Measurements from ENCODE around the gene PGA3.
"Not testable (repeated sequence)": the region's sequence is repeated elsewhere in the genome, so short reads cannot be mapped to it uniquely, and the experiment has no call there.

Gene PGA3

DNA sequence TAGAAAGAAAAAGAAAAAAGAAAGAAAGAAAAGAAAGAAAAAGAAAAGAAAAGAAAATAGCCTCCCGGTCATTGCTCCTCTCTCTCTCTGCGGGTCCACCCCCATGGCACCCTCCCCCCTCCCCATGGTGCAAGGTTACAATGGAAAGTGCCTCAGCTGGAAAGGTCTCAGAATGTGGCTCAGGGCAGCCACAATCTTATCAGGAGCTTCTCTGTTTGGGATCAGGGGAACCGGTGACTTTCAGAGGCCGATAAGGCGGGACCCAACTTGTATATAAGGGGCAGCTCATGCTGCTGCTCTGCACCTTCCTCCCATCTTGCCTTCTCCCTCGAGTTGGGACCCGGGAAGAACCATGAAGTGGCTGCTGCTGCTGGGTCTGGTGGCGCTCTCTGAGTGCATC, 37.6 kb downstream of the PGA3 start, which contains the start of gene PGA5:
Gene PGA5 (plus strand): TSS at position 301 of the 400 bp plus-strand sequence. CDS start 52 bp downstream, at position 353.
- H3K27ac ChIP-seq (ENCODE audit: low read depth, low read length); H3K4me3 ChIP-seq (ENCODE audit: low read depth in 1 of 2, low read length in 2 of 2); H3K9ac ChIP-seq (ENCODE audit: low read length); H3K4me1 ChIP-seq (ENCODE audit: insufficient read depth, low read length); H3K9me3 ChIP-seq (ENCODE audit: low read length); H3K36me3 ChIP-seq (ENCODE audit: insufficient read depth, low read length); H3K27me3 ChIP-seq (ENCODE audit: control insufficient read depth in 1 of 2, insufficient read depth in 2 of 2, low read length in 2 of 2): not testable (repeated sequence)

DNA sequence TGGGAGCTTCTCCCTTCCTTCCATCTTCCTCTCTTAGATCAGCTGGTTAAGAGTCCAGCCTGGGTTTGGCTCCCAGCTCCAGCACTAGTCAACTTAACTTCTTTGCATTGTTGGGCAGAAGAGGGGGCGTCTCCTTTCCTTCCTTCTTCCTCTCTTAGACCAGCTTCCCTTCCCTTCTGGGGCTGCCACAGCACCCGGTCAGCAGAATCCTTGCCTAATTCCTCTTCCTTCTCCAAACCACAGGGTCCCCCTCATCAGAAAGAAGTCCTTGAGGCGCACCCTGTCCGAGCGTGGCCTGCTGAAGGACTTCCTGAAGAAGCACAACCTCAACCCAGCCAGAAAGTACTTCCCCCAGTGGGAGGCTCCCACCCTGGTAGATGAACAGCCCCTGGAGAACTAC, 38.2 kb downstream of the PGA3 start:
- not testable (repeated sequence) for H3K4me1 ChIP-seq (ENCODE audit: insufficient read depth, low read length); H3K27me3 ChIP-seq (ENCODE audit: control insufficient read depth in 1 of 2, insufficient read depth in 2 of 2, low read length in 2 of 2); H3K4me3 ChIP-seq (ENCODE audit: low read depth in 1 of 2, low read length in 2 of 2); H3K27ac ChIP-seq (ENCODE audit: low read depth, low read length); H3K9ac ChIP-seq (ENCODE audit: low read length); H3K9me3 ChIP-seq (ENCODE audit: low read length); H3K36me3 ChIP-seq (ENCODE audit: insufficient read depth, low read length)

DNA sequence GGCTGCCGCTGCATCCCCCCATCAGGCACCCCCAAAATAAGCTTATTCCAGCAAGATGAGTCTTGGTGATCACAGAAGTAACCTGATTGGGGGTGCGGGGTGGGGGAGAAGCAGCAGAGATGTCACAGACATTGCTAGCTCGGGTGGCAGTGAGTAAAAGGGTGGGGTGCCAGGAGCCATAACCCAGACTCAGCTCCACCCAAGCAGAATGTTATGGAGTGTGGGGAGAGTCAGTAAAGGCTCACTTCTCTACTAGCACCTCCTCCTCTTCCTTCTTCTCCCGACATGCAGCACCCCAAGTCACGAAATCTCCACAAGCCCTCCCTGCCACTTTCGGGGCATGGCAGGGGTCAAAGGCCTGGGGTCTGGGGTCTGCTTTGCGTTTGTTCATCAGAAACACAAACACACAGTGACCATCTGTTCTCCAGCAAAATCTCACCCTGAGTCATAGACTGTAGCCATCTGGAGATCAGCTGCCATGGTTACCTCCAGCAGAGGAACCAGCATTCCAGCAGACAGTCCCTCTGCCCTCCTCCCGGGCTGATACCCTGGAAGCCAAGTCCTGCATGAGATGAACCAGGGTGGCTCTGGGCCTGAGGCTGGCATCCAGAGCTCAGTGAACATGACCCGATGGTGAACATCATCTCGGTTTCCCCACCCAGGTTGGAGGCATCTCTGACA, 42.1 kb downstream of the PGA3 start:
- H3K27me3 ChIP-seq (ENCODE audit: control insufficient read depth in 1 of 2, insufficient read depth in 2 of 2, low read length in 2 of 2); H3K4me1 ChIP-seq (ENCODE audit: insufficient read depth, low read length); H3K4me3 ChIP-seq (ENCODE audit: low read depth in 1 of 2, low read length in 2 of 2); H3K27ac ChIP-seq (ENCODE audit: low read depth, low read length); H3K9me3 ChIP-seq (ENCODE audit: low read length); H3K9ac ChIP-seq (ENCODE audit: low read length); H3K36me3 ChIP-seq (ENCODE audit: insufficient read depth, low read length): not testable (repeated sequence)

DNA sequence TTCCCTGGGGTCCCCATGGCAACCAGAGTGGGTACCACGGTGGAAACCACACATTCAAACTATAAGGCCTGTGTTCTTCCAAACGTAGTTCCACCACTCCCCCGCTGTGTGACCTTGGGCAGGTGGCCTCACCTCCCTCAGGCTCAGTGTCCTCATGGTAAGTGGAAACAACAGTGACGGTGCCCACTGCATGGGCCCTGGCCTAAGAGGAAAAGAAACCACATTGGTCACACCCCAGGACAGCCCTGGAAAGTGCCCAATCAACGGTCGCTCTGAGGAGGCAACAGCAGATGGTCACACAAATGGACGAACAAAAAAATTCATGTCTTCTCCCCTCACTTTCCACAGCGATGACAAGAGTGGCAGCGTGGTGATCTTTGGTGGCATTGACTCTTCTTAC, 44.8 kb downstream of the PGA3 start:
- H3K9ac ChIP-seq (ENCODE audit: low read length); H3K4me1 ChIP-seq (ENCODE audit: insufficient read depth, low read length); H3K27ac ChIP-seq (ENCODE audit: low read depth, low read length); H3K9me3 ChIP-seq (ENCODE audit: low read length); H3K4me3 ChIP-seq (ENCODE audit: low read depth in 1 of 2, low read length in 2 of 2); H3K36me3 ChIP-seq (ENCODE audit: insufficient read depth, low read length); H3K27me3 ChIP-seq (ENCODE audit: control insufficient read depth in 1 of 2, insufficient read depth in 2 of 2, low read length in 2 of 2): not testable (repeated sequence)

DNA sequence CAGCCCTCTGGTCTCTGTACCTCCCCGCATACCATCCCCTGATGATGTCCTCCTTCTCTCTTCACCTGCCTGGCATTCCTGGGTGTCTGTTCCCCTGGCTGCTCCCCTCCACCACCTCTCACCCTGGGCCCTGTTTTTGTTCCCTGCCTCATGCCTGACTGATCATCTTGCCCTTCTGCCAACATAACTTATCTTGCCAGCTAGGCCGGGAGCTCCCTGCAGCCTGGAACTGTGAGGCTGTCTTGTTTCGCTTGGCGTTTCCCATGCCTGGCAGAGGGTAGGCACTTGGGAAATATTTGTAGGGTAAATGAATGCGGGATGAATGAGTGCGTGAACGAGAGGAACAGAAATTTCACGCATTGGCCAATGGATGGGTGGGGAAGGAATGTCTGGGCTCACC, 45.9 kb downstream of the PGA3 start:
- H3K36me3 ChIP-seq (ENCODE audit: insufficient read depth, low read length); H3K4me3 ChIP-seq (ENCODE audit: low read depth in 1 of 2, low read length in 2 of 2); H3K9ac ChIP-seq (ENCODE audit: low read length); H3K27me3 ChIP-seq (ENCODE audit: control insufficient read depth in 1 of 2, insufficient read depth in 2 of 2, low read length in 2 of 2); H3K27ac ChIP-seq (ENCODE audit: low read depth, low read length); H3K9me3 ChIP-seq (ENCODE audit: low read length); H3K4me1 ChIP-seq (ENCODE audit: insufficient read depth, low read length): not testable (repeated sequence)

DNA sequence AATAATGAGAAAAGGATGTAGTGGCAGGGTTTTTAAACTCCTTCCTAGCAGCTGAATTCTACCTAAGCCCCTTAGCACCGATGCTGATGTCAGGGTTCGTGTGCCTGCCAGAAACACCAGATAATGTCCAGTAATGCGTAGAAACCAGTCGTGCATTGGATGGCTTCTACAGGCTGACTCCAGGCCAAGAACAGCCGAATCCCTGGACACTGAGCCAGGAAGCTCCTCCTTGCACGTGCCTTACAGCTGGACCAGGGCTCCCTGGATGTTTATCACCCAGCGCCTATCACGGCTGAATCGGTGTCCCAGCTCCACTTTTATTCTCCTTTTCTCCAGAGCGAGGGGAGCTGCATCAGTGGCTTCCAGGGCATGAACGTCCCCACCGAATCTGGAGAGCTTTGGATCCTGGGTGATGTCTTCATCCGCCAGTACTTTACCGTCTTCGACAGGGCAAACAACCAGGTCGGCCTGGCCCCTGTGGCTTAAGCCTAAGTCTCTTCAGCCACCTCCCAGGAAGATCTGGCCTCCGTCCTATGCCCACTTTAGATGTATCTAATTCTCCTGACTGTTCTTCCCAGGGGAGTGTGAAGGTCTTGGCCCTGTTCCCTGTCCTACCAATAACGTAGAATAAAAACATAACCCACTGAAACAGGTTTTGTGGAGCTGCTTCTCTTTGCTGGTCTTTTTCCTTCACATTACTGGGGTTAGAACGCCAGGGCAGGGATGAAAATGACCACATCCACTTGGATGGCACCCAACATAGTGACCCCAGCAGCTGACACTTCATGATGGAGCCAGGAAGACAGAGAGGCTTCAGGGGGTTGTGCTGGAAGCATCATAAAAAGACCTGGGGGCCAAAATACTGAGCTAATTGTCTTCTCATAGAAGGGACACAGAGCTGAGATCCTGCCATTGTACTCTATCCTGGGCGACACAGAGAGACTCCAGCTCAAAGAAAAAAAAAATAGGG, 47.8 kb downstream of the PGA3 start:
- not testable (repeated sequence) for H3K4me3 ChIP-seq (ENCODE audit: low read depth in 1 of 2, low read length in 2 of 2)

DNA sequence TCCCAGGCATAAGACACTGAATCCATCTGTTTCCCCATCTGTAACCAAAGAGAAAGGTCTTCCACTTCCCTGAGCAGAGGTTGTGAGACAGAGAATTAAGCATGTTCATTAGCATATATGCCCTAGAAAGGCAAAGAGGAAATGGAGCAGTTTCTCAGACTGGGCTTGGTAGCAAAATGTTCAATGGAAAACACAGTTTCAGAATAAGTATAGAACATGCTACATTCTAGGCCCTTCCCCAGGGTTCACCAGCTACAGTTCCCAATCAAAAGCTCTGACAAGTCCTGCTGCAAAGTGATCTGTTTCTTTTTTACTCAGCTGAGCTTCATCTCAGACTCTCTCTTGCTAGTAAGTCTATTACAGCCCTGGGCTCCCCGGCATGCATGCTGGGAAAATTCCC, 49.0 kb downstream of the PGA3 start:
- H3K9me3 ChIP-seq (ENCODE audit: low read length); H3K27ac ChIP-seq (ENCODE audit: low read depth, low read length); H3K4me3 ChIP-seq (ENCODE audit: low read depth in 1 of 2, low read length in 2 of 2); H3K4me1 ChIP-seq (ENCODE audit: insufficient read depth, low read length); H3K36me3 ChIP-seq (ENCODE audit: insufficient read depth, low read length); H3K9ac ChIP-seq (ENCODE audit: low read length); H3K27me3 ChIP-seq (ENCODE audit: control insufficient read depth in 1 of 2, insufficient read depth in 2 of 2, low read length in 2 of 2): not testable (repeated sequence)

More for the DNA sequence above, 47.8 kb downstream of the PGA3 start:
- not testable (repeated sequence) for H3K36me3 ChIP-seq (ENCODE audit: insufficient read depth, low read length); H3K4me1 ChIP-seq (ENCODE audit: insufficient read depth, low read length); H3K9ac ChIP-seq (ENCODE audit: low read length); H3K9me3 ChIP-seq (ENCODE audit: low read length); H3K27me3 ChIP-seq (ENCODE audit: control insufficient read depth in 1 of 2, insufficient read depth in 2 of 2, low read length in 2 of 2); H3K27ac ChIP-seq (ENCODE audit: low read depth, low read length)

DNA sequence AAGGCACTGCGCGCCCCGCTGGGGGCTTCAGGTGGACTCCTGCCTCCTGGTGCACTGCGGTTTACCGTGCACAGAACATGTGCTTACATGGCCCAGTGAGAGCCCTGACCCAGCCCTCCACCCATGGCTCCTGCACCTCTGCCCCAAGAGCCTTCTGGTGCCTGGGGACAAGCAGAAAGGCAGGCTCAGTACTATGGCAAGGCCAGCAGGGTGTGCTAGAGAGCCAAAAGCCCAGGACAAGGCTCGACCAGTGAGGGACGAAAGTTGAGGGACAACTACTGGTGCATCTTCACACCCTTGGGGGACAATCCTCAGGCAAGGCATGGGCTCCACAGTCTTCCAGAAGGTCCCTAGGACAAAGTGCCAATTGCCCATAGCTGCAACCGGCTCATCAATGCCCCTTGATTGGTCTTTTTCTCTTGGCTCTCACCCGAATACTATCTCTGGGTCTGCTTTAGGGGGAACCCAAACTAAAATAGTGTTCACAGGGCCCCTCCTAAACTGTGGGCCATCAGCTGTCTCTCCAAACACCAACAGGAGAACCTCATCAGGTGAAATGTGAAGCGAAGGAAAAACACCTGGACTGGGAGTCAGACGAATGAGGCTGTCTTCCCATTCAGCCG, 51.2 kb downstream of the PGA3 start:
- Histone ChIP-seq H3K4me3 (ENCODE audit: low read depth in 1 of 2, low read length in 2 of 2) (no peak overlapping the region), H3K9ac (ENCODE audit: low read length) (no peak overlapping the region), H3K9me3 (ENCODE audit: low read length) (no peaks in the 10 kb centered on the region), H3K27ac (ENCODE audit: low read depth, low read length) (no peak overlapping the region), H3K27me3 (ENCODE audit: control insufficient read depth in 1 of 2, insufficient read depth in 2 of 2, low read length in 2 of 2) (no peaks in the 10 kb centered on the region), H3K4me1 (ENCODE audit: insufficient read depth, low read length) (no peaks in the 10 kb centered on the region), H3K36me3 (ENCODE audit: insufficient read depth, low read length) (no peaks in the 10 kb centered on the region)

DNA sequence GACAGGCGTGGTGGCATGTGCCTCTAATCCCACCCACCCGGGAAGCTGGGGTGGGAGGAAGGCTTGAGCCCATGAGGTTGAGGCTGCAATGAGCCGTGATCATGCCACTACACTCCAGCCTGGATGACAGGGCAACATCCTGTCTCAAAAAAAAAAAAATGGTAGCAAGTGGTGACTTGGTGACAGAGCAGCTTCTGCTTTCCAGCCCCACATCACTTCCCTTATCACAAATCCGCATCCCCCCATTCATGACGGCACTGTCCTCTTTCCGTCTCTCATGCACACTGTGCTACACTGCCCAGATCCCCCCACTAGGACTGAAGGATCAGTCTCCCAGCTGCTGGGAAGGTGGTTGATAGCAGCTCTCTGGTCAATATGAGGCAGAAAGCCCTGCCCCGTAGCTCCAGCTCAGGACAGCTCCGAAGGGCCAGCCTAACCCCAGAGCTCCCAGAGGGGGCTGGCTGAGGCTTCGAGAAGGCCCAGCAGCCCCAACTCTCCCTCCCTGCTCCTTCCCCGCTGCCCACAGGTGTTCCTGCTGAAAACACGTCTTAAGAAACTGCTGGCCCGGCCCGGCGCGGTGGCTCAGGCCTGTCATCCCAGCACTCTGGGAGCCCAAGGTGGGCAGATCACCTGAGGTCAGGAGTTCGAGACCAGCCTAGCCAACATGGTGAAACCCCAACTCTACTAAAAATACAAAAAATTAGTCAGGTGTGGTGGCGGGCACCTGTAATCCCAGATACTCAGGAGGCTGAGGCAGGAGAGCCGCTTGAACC, 53.6 kb downstream of the PGA3 start:
- Histone ChIP-seq H3K27me3 (ENCODE audit: control insufficient read depth in 1 of 2, insufficient read depth in 2 of 2, low read length in 2 of 2) (no peaks in the 10 kb centered on the region), H3K4me3 (ENCODE audit: low read depth in 1 of 2, low read length in 2 of 2) (no peak overlapping the region), H3K4me1 (ENCODE audit: insufficient read depth, low read length) (no peaks in the 10 kb centered on the region)

DNA sequence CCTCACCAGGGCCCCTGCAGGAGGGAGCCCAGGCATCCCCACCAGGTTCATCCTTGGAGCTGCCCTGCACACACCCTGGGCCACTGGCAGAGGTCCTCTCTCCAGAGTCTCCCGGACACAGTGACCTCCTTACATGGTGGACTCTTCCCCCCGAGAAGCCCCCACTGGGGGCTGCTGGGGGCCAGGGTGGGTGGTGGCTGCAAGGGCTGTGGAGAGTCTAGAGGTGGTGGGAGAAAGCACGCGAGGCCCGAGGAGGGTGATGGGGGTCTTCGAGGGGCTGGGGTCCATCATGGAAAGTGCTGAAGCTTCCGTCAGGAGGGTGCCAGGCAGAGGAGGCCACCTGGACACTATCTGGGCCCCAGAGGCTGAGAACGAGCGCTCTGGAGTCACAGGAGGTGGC, 55.2 kb downstream of the PGA3 start:
- Histone ChIP-seq H3K9ac (ENCODE audit: low read length) (no peak overlapping the region), H3K27me3 (ENCODE audit: control insufficient read depth in 1 of 2, insufficient read depth in 2 of 2, low read length in 2 of 2) (no peaks in the 10 kb centered on the region), H3K4me3 (ENCODE audit: low read depth in 1 of 2, low read length in 2 of 2) (no peak overlapping the region), H3K27ac (ENCODE audit: low read depth, low read length) (no peak overlapping the region), H3K36me3 (ENCODE audit: insufficient read depth, low read length) (no peaks in the 10 kb centered on the region), H3K9me3 (ENCODE audit: low read length) (no peaks in the 10 kb centered on the region), H3K4me1 (ENCODE audit: insufficient read depth, low read length) (no peaks in the 10 kb centered on the region)

More for the DNA sequence above, 53.6 kb downstream of the PGA3 start:
- Histone ChIP-seq H3K36me3 (ENCODE audit: insufficient read depth, low read length) (no peaks in the 10 kb centered on the region), H3K27ac (ENCODE audit: low read depth, low read length) (no peak overlapping the region), H3K9me3 (ENCODE audit: low read length) (no peaks in the 10 kb centered on the region), H3K9ac (ENCODE audit: low read length) (no peak overlapping the region)

DNA sequence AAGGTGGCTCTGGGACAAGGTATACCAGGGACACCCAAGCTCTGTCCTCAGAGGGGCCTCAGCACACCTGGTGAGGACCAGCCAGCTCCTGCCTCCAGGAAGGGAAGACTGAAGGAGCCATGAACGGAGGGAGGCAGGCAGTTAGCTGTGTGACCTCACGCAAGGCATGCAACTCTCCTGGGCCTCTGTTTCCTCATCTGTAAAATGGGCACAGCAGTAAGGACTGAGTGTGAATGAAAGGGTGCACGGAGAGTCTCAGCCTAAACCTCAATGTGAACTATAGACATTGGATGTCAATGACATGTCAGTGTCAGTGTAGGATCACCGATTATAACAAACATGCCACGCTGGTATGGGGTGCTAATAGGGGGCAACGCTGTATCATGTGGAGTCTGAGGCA, 56.0 kb downstream of the PGA3 start:
- Histone ChIP-seq H3K9me3 (ENCODE audit: low read length) (no peaks in the 10 kb centered on the region), H3K9ac (ENCODE audit: low read length) (no peak overlapping the region), H3K27me3 (ENCODE audit: control insufficient read depth in 1 of 2, insufficient read depth in 2 of 2, low read length in 2 of 2) (no peaks in the 10 kb centered on the region), H3K27ac (ENCODE audit: low read depth, low read length) (no peak overlapping the region), H3K4me1 (ENCODE audit: insufficient read depth, low read length) (no peaks in the 10 kb centered on the region), H3K4me3 (ENCODE audit: low read depth in 1 of 2, low read length in 2 of 2) (no peak overlapping the region), H3K36me3 (ENCODE audit: insufficient read depth, low read length) (no peaks in the 10 kb centered on the region)
